Measurements from ENCODE around the gene RASSF4.
"Not testable (repeated sequence)": the region's sequence is repeated elsewhere in the genome, so short reads cannot be mapped to it uniquely, and the experiment has no call there.

The RASSF4 gene

DNA sequence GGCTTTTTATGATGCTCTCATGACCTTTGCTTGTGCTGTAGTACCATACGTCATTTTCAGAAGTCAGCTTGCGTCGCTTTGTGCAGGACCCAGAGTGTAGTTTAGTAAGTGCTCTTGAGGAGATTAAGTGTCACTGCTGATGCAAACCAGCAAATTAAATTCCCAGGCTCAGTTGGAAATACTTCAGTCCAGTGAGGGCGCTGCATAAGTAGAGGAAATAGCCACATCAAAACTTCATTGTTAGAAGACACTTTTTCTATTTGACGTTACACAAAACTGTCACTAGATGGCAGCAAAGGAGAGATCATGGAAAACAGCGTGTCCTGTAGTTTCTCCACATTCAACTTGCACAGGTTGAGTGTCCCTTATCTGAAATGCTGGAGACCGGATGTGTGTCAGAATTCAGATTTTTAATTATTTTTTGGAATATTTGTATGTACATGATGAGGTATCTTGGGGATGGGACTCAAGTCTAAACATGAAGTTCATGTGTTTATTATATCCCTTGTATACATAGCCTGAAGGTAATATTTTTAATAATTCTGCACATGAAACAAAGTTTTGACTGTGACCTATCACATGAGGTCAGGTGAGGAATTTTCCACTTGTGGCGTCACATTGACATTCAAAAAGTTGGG lies 49.0 kb downstream of the RASSF4 start:
- peak; percentile 55 for DNase-seq

DNA sequence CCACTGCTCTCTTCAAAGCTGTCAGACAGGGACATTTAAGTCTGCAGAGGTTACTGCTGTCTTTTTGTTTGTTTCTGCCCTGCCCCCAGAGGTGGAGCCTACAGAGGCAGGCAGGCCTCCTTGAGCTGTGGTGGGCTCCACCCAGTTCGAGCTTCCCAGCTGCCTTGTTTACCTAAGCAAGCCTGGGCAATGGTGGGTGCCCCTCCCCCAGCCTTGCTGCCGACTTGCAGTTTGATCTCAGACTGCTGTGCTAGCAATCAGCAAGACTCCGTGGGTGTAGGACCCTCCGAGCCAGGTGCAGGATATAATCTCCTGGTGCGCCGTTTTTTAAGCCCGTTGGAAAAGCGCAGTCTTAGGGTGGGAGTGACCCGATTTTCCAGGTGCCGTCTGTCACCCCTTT lies 55.0 kb downstream of the RASSF4 start:
- not testable (repeated sequence) for DNase-seq

DNA sequence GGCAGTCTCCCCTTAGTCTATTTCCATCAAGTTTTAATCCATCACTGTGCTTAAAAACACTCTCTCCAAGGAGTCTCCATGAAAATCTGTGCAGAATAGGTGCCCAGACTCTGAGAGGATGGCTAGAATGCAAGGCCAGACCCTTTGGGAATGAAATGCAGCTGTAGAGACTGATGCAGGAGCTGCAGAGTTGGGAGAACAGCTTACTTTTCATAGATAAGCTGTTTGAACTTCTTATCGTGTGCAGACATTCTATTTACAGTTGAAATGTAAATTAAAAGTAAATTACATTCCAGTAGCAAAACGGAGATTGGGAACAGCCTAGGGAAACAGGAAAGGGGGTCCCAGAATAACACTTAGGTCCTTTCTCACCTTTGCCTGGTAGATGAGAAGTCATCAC lies 56.0 kb downstream of the RASSF4 start:
- DNase-seq: no peak

DNA sequence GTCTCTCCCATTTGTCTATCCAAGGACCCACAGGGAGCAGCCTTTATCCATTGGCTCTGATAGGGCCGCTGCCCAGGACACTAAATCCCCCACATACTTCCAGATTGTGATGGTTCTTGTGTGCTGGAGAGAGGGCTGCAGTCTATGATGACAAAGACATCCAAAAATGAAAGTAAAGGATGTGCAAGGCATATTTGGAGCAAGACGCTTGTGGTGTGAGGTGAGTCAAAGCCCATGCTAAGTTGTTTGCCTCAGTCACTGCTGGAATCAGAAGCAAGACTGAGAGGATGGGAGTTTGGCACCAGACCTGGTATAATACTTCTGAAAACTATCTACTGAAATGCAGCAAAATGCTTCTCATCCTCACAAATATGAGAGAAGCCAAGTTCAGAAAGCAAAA lies 63.8 kb downstream of the RASSF4 start:
- no peak for DNase-seq

DNA sequence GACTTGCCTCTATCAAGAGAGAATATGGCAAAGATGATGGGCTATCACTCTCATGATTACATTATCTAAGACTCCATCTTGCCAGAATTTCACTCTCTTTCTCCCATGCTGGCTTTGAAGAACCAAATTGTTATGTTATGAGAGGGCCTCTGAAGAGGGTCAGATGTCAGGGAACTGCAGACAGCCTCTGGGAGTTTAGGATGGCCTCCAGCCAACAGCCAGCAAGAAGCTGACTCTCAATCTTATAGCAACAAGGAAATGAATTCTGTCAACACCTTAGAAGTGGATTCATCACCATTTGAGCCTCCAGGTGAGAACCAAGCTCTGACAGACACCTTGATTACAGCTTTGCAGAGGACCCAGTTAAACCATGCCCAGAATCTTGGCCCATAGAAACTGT lies 74.7 kb downstream of the RASSF4 start:
- no peak for DNase-seq

DNA sequence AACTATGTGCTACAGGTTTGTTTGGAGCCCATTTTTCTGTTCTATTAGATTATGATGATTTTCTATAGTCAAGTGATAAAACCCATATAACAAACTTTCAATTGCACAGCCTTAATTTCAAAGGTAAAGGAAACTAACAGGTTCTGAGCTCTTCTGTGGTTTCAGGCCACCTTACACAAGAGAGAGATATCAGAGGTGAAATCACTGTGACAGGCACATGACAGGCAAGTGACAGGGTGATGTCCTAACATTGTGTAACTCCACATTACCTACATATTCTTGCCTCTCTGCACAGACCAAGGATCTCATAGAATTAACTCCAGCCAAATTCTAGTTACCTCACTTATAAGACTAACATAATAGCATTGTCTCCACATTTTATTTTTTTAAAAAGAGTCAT lies 76.1 kb downstream of the RASSF4 start:
- DNase-seq: no peak

DNA sequence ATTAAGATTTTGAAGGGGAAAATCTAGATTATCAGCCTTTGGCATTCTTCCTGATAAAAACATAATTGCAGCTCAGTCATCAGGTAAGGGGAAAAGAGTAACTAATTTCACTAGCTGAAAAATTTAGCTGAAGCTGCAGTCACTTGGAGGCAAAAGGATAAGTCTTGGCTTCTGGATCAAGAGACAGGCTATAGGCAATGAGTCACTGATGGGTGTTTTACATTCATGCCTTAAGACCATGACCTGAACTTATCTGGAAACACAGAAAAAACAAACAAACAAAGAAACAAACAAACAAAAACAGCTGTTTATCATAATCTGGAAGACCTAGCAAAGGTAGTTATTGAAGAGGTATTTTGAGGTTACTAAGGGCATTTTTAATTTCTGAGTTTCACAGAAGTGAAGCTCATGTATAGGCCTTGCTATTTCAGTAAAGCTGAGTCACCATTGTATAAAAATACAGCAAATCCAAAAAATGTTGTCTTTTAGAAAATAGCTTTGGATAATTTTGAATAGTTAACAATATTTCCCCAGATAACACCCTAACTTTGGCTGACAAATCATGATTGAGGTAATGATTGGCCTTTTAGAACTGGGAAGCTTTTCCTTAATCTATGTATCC lies 81.4 kb downstream of the RASSF4 start:
- no peak for DNase-seq

DNA sequence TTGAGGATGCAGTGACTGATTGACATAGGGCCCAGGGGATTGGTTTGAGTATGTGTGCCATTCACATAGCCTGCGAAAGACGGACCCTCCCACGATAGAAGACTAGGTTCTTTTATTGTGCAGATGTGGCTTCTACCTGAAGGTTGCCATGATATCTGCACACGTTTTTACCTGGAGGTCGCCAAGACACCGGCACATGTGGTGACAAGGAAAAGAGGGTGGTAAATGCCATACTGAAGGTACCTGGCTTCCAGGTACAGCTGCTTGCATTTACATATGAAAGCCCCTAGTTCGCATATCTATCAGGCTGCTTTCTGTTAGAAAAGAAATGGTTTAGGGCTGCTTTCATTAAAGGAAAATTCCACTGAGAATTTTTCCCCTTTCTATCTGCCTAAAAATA lies 84.7 kb downstream of the RASSF4 start:
- DNase-seq: no peak
